NCI-H1105 (cell line): ENCODE measurements around the gene RIT2.

Source experiments
- DNase-seq: peaks from one replicate; lab custom pipeline; 2025; lab: John Stamatoyannopoulos, UW

RIT2 gene

GRCh38 chr18:42929857-42930256 lies 185.6 kb downstream of the RIT2 start:
- DNase-seq, result no peak

DNA sequence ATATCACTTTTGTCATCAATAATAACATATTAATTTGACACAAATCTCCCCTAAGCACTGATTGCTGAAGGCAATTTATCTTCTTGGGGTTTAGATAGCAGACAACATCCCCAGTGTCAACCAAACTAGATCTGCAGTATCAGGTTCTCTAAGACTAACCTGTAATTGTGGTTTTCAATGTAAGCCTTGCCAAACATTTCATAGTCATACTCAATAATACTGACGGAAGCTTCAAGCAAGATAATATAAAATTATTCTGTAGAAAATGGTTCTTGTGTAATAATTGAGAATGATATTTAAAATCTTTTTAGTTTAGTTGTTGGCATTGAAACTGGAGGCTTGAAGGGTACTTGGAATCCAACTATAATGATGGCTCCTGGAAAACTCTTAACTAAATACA lies 186.3 kb downstream of the RIT2 start:
- no peak for DNase-seq

- no peak for DNase-seq
These were observed 190.4 kb downstream of the RIT2 start for GRCh38 chr18:42925036-42925435.

DNA sequence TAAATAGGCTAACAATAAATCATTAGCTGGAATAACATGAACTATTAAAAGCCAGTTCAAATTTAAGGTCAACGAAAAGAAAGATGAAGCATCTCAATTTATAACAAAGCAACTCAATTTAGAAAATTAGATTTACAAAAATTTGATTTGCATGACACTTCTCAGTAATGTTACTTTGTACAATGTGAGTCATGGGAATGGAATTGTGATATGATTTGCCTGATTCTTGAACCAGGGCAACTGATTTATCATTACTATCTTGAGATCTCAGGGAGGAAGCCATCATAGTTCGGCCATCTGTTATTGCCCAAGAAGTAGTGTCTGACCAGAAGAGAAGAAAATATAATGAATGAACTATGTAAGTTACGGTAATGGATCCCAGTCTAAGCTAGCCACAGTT lies 193.1 kb downstream of the RIT2 start:
- DNase-seq, result no peak

DNA sequence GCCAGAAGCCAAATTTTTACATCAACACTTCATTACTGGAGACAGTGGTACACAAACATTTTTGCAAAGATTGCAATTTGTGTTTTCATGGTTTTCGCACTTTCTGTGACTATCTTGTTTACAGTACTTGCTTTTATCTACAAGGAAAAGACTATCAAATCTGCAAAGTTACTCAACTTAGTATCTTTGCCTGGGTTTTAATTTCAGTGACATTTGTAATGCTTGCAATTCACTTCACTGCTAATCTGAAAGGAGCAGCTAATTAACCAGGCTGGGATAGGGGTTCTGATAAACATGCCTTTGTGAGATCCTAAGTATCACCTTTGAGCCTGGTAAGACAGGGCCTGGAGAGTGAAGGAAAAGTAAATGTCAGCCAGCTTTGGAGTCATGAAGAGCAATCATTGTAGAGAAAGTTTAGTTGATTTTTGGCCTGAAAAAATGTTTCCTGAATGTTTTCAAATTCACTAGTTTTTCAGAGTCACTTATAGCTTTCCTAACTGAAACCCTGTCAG lies 194.2 kb downstream of the RIT2 start:
- DNase-seq, result no peak

- DNase-seq, result no peak
These were observed 194.9 kb downstream of the RIT2 start for GRCh38 chr18:42920621-42921020.

GRCh38 chr18:42915299-42915698 lies 200.2 kb downstream of the RIT2 start:
- DNase-seq, result peak; percentile 4

DNA sequence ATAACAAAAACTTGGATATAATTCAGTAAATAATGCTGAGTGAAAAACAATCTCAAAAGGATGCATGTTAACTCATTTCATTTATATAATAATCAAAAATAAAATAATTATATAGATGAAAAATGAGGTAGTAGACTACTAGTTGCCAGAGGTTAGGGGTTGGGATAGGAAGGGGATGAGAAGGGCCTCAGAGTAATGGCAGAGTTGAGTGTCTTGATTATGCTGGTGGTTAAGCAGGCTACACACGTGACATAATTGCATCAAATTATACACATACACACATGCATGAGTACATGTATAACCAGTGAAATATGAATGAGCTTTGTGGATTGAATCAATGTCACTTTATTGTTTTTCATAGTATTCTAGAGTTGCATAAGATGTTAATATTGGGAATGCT lies 201.0 kb downstream of the RIT2 start:
- no peak for DNase-seq

DNA sequence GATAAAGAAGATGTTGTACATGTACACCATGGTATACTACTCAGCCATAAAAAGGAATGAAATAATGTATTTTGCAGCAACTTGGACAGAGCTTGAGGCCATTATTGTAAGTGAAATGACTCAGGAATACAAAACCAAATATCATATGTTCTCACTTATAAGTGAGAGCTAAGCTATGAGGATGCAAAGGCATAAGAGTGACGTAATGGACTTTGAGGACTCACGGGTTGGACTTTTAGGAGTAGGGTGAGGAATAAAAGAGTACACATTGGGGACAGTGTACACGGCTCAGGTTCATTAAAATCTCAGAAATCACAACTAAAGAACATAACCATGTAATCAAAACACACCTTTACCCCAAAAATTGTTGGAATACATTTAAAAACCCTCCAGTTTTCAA lies 206.4 kb downstream of the RIT2 start:
- DNase-seq, result no peak

DNA sequence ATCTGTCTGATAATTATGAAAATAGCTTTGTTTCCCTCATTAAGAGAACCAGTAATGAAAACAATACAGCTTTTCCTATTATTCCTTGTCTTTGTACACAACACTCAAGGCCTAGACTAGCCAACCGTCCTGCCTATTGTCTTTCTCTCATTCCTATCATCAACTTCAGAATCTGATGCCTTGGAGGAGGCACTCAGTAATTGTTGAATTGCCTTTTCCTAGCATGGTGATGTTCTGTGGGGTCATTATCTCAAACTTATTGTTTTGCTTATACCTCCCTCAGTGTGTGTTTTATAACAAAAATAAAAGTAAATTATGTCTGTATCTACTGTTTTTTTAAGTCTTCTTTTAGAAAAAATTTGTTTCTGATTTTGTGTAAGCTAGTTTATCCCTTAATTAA lies 208.7 kb downstream of the RIT2 start:
- DNase-seq, result no peak

DNA sequence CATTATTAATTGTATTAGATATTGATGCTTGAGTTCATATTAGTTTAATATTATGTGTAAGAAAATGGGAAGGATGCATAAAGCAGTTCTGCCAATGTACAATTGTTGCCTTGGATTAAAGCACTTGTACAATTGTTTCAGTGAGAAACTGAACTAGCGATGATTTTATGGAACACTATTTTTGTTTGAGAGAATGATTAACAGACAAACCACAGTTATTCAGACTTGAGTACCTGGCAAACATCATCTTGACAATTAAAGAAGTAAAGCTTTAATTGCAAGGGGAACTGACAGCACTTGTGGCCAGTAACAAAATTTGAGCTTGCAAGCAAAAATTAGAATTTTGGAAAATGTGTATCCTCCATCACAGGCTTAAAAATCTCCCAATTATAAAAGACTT lies 214.3 kb downstream of the RIT2 start:
- no peak for DNase-seq

DNA sequence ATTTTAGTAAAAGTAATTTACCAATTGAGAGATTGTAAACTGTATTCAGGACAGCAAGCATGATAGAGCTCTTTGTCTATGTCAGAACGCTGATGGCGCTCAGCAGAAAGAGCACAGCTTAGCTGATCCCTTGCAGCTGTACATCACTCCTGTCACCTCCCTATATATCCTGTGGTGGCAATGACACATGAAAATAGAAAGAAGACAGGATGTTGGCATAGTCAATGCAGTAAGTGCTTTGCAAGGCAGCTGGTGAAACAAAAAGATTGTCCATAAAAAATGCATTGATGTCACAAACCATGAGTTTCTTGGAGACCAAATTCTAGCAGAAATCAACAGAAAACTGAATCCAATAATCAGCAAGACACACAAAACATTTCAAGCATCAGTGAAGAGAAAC lies 221.5 kb downstream of the RIT2 start:
- no peak for DNase-seq

GRCh38 chr18:42892181-42892580 lies 223.3 kb downstream of the RIT2 start:
- DNase-seq, result no peak

DNA sequence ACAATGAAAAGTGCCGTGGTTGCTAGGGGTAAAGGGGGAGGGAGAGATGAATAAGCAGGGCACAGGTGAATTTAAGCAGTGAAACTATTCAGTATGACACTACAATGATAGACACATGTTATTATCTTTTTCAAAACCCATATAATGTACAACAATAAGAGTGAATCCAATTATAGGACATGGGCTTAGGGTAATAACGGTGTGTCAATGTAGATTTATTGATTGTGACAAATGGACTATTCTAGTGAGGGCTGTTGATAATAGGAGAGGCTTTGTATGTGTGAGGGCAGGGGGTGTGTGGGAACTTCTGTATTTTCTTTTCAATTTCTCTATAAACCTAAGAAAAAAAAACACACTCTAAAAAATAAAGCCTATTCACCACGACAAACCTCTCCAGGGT lies 223.8 kb downstream of the RIT2 start:
- no peak for DNase-seq

- no peak for DNase-seq
These were observed 232.3 kb downstream of the RIT2 start for GRCh38 chr18:42883169-42883568.

DNA sequence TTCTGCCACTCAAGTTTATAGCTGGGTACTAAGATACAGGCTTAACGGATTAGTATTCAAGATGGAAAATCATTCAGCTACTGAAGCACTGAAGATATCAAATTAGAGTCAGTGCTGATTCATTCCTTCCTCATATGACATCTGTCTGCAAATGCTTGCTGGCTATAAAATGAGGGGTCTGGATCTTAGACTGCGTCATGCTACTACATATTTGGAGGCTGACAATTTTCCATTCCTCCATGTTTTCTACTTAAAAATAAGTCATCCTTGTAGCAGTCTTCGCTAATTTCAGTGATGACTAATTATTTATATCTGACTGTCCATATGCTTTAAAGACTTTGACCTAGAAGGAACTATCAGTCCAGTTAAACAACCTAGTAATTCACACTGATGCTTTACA lies 233.4 kb downstream of the RIT2 start:
- DNase-seq, result no peak

- DNase-seq, result no peak
These were observed 242.6 kb downstream of the RIT2 start for GRCh38 chr18:42872838-42873237.

GRCh38 chr18:42864876-42865275 lies 250.6 kb downstream of the RIT2 start:
- DNase-seq, result no peak

DNA sequence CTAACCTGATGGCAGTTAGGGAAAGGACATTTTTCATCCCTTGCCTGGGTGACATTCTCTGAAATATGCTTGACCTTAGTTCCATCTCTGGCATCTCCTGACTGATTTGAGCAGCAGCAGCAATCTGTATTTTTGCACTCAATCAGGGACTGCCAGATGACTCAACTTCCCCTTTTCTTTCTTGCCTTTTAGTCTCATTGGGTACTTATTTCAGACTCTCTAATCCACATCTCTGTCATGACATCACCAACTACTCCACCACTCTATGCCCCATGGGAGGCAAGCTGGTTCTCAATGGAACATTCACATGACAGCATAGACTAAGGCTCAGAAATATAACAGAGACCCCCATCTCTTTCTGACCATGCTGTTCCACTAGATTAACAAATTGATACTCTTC lies 254.2 kb downstream of the RIT2 start:
- DNase-seq, result no peak

DNA sequence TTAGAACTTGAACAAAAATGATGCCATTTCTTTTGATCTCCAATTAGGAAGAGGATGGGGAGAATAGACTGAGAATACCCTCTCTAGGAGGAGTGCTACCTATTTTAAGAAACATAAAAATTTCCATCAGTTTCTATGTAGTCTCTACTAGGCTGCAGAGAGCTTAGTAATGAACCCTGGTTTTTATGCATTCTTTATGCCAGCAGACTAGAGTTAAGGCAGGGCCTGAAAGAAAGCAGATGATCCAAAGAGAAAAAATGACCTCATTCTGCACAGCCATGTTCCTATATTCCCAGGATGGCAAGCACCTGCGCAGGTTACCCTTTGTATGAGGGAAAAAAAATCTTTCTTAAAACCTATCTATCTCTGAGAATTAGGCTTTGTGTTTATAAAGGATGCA lies 254.9 kb downstream of the RIT2 start:
- no peak for DNase-seq

DNA sequence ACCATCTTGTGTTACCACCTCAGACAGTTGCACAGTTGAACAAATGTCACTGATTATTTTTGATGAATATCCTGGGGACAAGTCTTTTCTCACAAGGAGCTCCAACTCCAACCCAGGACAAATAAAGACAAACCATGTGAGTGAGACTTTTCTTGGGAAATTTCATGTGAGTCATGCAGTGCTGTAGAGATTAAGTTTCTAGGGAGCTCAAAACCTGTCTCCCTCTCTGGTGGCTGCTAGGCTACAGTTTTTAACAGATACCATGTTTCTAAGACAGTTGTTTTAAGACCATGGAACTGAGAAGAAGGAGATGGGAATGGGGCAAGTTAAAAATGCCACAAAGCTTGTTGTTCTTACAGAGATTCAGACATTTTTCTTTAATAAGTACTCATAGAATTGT lies 255.5 kb downstream of the RIT2 start:
- no peak for DNase-seq

GRCh38 chr18:42854558-42854957 lies 260.9 kb downstream of the RIT2 start:
- no peak for DNase-seq

DNA sequence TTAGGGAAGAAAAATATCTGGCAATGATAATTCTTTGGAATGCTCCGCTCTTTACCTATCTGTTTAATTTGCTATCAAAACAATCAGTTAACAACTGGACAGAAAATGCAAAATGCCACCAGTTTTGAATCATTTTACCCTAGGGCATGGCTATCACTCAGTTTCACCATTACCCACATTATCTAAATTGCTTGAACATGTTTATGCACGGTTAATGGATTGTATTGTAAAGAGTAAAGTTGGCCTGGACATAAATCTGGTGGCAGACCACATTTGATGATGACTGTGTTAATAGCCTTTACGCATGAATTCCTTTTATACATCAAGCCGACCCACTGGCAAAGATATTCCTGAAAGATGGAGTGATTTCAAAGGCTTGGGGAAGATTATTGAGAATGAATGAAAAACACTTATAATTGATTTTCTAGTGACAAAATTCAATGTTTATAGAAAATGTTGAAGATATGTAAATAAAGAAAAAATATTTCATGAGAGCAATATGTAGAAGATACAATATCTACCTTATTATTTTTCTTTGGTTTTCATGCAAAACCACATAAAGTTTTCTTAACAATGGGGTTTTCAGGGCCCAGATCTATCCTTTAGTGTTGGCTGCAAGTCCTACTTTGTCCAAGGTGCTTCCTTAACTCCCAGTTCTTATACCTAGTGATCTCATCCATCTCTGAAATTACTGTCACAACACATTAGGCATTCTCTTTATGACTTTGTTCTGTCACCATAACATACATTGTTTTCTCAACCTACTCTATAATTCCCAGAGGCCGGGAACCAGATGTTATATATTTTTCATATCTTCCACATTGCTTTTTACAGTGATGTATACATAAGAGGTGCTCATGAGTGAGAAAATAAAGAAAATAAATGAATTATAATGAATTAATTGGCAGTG lies 265.1 kb downstream of the RIT2 start:
- DNase-seq, result peak; percentile 39

GRCh38 chr18:42839408-42839807 lies 276.1 kb downstream of the RIT2 start:
- DNase-seq, result no peak
